H1 (cell line): ENCODE measurements around the gene PTPA.

Experiments
- BACH1 ChIP-seq: IDR thresholded peaks from 2 replicates; pipeline ENCODE4 v1.6.1; 2012; ENCODE audit warnings: low read length, improper control_type of control experiment
- BRCA1 ChIP-seq: IDR thresholded peaks from 2 replicates; pipeline ENCODE4 v1.6.1; 2012; ENCODE audit warnings: low read depth, low read length, improper control_type of control experiment
- CTCF ChIP-seq, 3 experiments: IDR thresholded peaks; 1 replicate in 2 of 3; 2 replicates in 1 of 3; pipeline versions ENCODE4 v1.5.1 to v1.6.1; 2011; ENCODE audit warnings: low read length in 3 of 3, mild to moderate bottlenecking in 3 of 3, inconsistent platforms in 2 of 3, low read depth in 1 of 3, moderate library complexity in 1 of 3; ENCODE audit not compliant: insufficient read depth in 1 of 3; ENCODE audit errors: control extremely low read depth in 1 of 3
- EP300 ChIP-seq, 2 experiments: IDR thresholded peaks; 1 replicate in 1 of 2; 2 replicates in 1 of 2; pipeline ENCODE4 v1.6.1; 2011 to 2012; ENCODE audit warnings: low read depth in 2 of 2, low read length in 2 of 2, mild to moderate bottlenecking in 2 of 2, borderline replicate concordance in 1 of 2, inconsistent platforms in 1 of 2, moderate library complexity in 1 of 2
- GTF2F1 ChIP-seq: IDR thresholded peaks from 2 replicates; pipeline ENCODE4 v1.6.1; 2012; ENCODE audit warnings: low read depth, low read length, improper control_type of control experiment, borderline replicate concordance
- JUND ChIP-seq: IDR thresholded peaks from 2 replicates; pipeline ENCODE4 v1.6.1; 2011; ENCODE audit warnings: mild to moderate bottlenecking, improper control_type of control experiment, low read length
- KDM1A ChIP-seq: fragments of 200-600, 300-600 bp; sonication (generic); IDR thresholded peaks from 2 replicates; pipeline ENCODE4 v1.7.1; 2016; ENCODE audit warnings: mild to moderate bottlenecking, low read length, borderline replicate concordance
- MAFK ChIP-seq: IDR thresholded peaks from 2 replicates; pipeline ENCODE4 v1.6.1; 2012; ENCODE audit warnings: low read depth, mild to moderate bottlenecking, improper control_type of control experiment, low read length
- POLR2A ChIP-seq, 2 experiments: IDR thresholded peaks; 1 replicate in 1 of 2; 2 replicates in 1 of 2; pipeline ENCODE4 v1.6.1; 2011; ENCODE audit warnings: low read depth in 2 of 2, low read length in 2 of 2, mild to moderate bottlenecking in 2 of 2; ENCODE audit errors: control extremely low read depth in 1 of 2
- POLR2AphosphoS5 ChIP-seq: IDR thresholded peaks from 2 replicates; pipeline ENCODE4 v1.6.1; 2011; ENCODE audit warnings: low read depth, low read length
- RFX5 ChIP-seq: IDR thresholded peaks from 2 replicates; pipeline ENCODE4 v1.6.1; 2011; ENCODE audit warnings: low read depth, low read length, improper control_type of control experiment, borderline replicate concordance
- SUZ12 ChIP-seq: fragments of 200-600 bp; sonication (generic); IDR thresholded peaks from 2 replicates; pipeline ENCODE4 v1.6.1; 2012; ENCODE audit warnings: mild to moderate bottlenecking, inconsistent platforms, low read length, moderate library complexity, mixed read lengths
- USF2 ChIP-seq: IDR thresholded peaks from 2 replicates; pipeline ENCODE4 v1.6.1; 2011; ENCODE audit warnings: low read length, improper control_type of control experiment

GRCh38 chr9:129145316-129145715 is 34.1 kb downstream of the PTPA start:
- TF ChIP-seq CTCF (IDR thresholded peaks at IDR 0.05; ENCODE audit: control extremely low read depth in 1 of 3, insufficient read depth in 1 of 3, low read depth in 1 of 3, low read length in 3 of 3), result no peak
- no peak for TF ChIP-seq BRCA1
- TF ChIP-seq POLR2AphosphoS5, result no peak
- no peak for TF ChIP-seq EP300 (IDR thresholded peaks at IDR 0.05; ENCODE audit: borderline replicate concordance in 1 of 2, low read depth in 2 of 2, low read length in 2 of 2)
- TF ChIP-seq KDM1A, result no peak
- no peak for TF ChIP-seq RFX5
- TF ChIP-seq SUZ12, result no peak
- TF ChIP-seq POLR2A (IDR thresholded peaks at IDR 0.05; ENCODE audit: control extremely low read depth in 1 of 2, low read depth in 2 of 2, low read length in 2 of 2), result no peak
- TF ChIP-seq GTF2F1, result no peak
- no peak for TF ChIP-seq BACH1
- no peak for TF ChIP-seq JUND
- TF ChIP-seq MAFK, result no peak
- TF ChIP-seq USF2, result no peak
